GM23248 (cell line): Measurements from ENCODE around the gene KCNIP3.

Experiments used
- EZH2 ChIP-seq: fragments of 200-600 bp; sonication (generic); IDR thresholded peaks from 2 replicates; pipeline ENCODE4 v1.6.1; 2018; ENCODE audit warnings: antibody characterized with exemption, mild to moderate bottlenecking; ENCODE audit not compliant: insufficient read depth, poor library complexity, severe bottlenecking
- EZH2phosphoT487 ChIP-seq: fragments of 200-600 bp; sonication (generic); IDR thresholded peaks from 2 replicates; pipeline ENCODE4 v1.6.1; 2018; ENCODE audit warnings: antibody characterized with exemption, moderate library complexity, mild to moderate bottlenecking, low read depth; ENCODE audit not compliant: insufficient read depth

DNA sequence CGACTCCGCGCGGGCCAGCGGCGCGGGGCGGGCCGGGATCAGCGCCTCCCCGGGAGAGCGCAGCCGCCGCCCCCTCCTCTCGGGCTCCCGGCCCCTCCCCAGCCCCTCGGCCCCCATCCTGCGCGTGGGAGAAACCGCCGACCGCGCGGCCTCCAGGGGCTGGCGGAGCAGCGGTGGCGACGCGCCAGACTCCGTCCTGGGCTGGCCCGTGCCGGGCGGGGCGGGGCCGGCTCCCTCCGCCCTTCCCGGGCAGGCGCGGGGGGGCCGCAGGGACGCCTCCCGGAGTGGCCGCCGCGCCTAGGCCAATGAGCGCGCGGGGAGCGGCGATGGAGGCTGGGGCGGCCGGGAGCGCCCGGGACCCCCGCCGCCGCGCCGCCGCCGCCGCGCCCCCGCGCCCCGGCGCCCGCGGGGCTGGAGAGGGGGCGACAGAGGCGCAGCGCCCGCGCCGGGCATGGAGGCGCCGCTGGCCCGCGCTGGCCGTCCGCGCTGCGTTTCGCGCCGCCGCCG, 49.1 kb downstream of the KCNIP3 start:
- TF ChIP-seq EZH2, result no peak
- no peak for TF ChIP-seq EZH2phosphoT487
